GM13976 (cell line): ENCODE data around the gene REEP6.

Experiments
- DNase-seq: peaks from one replicate; pipeline ENCODE4 v3.0.0; 2012; ENCODE audit warnings: low spot score
- in situ Hi-C: fragments of 300-500 bp; cut with MboI; formaldehyde crosslinking; loops from one replicate; pipeline ENCODE4 v1.12.0; 2022; ENCODE audit warnings: low sequenced_read_pairs, mixed read lengths, inconsistent platforms; ENCODE audit not compliant: unreplicated experiment
- TF ChIP-seq, protein P1 (sequence below): IDR thresholded peaks from 2 replicates; pipeline ENCODE4 v1.5.1; 2012; ENCODE audit warnings: borderline replicate concordance, mild to moderate bottlenecking; ENCODE audit not compliant: insufficient read depth; ENCODE audit errors: extremely low read depth, missing control alignments, control extremely low read depth

REEP6 gene

DNA sequence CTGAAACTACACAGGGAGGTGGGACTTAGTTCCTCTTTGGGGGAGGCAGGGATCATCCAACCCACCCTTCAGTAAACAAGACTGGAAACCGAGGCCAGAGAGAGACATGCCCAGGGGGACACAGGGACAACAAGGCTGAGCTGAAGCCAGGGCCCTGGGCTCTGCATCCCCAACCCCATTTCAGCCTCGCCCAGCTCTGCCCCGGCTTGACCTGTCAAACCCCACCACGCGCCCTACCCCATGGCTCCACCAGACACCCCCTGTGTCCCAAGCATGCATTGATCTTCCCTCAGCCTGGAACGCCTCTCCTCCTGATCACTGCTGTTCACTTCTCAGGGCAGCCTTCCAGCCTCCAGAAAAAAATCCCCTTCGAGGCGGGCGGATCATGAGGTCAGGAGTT lies 43.0 kb upstream of the REEP6 start:
- no peak for DNase-seq
- TF ChIP-seq, protein P1, sequence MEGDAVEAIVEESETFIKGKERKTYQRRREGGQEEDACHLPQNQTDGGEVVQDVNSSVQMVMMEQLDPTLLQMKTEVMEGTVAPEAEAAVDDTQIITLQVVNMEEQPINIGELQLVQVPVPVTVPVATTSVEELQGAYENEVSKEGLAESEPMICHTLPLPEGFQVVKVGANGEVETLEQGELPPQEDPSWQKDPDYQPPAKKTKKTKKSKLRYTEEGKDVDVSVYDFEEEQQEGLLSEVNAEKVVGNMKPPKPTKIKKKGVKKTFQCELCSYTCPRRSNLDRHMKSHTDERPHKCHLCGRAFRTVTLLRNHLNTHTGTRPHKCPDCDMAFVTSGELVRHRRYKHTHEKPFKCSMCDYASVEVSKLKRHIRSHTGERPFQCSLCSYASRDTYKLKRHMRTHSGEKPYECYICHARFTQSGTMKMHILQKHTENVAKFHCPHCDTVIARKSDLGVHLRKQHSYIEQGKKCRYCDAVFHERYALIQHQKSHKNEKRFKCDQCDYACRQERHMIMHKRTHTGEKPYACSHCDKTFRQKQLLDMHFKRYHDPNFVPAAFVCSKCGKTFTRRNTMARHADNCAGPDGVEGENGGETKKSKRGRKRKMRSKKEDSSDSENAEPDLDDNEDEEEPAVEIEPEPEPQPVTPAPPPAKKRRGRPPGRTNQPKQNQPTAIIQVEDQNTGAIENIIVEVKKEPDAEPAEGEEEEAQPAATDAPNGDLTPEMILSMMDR = no peak
- in situ Hi-C loops = no loop called here

DNA sequence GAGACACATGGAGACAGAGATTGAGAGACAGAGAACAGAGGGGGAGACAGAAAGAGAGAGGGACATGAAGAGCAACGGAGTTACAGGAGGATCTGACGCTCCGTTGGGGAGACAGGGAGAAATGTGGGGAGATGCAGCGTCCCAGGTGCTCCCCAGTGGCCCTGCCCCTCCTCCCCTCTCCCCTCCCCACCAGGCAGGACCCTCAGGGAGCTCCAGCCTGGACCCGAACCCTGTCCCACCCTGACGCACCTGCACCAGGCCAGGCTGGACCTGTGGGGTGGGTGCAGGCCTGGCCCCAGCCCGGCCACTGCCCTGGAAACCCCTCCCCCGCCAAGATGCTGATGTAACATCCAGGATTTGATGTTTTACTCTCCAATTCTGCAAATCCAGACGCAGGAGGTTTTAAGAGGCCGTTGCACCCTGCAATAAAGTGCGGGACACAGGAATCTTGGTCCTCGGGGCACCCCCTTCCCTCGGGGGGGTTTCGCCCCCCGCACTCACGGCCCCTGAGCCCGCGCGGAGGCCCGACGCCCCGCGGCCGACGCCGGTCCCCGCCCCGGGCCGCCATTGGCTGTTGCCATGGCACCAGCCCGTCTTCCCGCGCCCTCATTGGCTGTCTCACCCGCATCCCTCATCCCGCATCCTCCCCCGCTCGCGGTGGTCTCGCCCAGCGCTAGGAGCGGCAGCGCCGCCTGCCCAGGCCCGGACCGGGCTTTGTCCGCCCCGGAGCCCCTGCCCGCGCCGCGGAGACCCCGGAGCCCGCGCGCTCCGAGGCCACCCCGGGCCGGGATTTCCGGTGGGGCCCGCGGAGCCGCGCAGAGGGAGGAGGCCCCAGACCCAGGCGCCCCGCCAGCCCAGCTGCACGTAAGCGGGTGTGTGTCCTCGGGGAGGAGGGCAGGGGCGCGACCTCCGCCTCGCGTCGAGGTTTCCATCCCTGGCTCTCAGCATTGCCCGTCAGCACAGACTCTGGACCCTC lies 41.2 kb upstream of the REEP6 start, which contains the start of gene APC2:
APC2 (plus strand) TSS at position 655 of the 976 bp plus-strand sequence. CDS start 2,881 bp downstream, outside the sequence.
- in situ Hi-C loops = no loop called here
- DNase-seq = no peak
- TF ChIP-seq, protein P1 = no peak

DNA sequence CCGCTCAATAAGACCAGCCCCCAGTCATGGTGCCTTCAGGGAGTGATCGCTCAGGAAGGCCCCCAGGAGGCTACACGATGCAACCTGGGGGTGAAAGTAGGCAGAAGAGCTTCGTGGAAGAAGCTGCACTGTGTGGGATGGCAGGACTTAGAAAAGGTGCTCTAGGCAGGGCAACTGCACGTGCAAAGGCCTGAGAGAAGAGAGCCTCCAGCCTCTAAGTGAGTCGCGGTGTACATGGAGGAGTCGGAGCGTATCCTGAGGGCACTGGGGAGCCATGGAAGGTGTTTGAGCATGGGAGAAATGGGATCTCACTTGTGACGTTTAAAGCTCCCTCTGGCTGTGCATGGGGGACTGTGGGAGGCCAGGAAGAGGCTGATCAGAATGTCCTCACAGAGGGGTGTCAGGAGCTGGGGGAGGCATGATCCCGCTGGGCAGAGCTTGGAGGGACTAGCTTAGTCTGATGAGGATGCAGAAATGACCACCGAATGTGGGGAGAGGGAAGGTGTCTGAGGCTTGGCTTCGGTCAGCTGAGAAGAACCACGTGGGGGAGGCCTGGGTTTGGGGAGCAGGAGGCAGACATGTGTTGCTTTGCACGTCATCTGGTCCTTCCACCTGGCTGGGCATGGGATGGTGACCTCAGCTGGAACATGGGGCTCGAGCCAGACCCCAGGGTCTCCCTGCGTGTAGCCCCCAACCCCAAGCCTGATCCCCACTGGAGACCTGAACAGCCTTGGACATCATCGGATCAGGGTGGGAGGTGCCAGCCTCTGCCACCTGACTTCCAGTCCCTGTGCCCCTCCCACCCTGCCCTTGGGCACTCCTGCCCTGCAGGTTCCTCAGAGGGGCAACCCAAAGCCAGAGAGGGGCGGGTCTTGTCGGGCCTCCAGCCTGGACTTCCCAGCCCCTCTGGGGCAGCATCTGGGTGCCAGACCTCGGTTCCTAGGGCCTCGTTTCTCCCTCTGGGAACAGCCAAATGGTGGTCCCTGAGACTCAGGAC lies 39.9 kb upstream of the REEP6 start:
- TF ChIP-seq, protein P1 = no peak
- in situ Hi-C loops = no loop called here
- DNase-seq = no peak

DNA sequence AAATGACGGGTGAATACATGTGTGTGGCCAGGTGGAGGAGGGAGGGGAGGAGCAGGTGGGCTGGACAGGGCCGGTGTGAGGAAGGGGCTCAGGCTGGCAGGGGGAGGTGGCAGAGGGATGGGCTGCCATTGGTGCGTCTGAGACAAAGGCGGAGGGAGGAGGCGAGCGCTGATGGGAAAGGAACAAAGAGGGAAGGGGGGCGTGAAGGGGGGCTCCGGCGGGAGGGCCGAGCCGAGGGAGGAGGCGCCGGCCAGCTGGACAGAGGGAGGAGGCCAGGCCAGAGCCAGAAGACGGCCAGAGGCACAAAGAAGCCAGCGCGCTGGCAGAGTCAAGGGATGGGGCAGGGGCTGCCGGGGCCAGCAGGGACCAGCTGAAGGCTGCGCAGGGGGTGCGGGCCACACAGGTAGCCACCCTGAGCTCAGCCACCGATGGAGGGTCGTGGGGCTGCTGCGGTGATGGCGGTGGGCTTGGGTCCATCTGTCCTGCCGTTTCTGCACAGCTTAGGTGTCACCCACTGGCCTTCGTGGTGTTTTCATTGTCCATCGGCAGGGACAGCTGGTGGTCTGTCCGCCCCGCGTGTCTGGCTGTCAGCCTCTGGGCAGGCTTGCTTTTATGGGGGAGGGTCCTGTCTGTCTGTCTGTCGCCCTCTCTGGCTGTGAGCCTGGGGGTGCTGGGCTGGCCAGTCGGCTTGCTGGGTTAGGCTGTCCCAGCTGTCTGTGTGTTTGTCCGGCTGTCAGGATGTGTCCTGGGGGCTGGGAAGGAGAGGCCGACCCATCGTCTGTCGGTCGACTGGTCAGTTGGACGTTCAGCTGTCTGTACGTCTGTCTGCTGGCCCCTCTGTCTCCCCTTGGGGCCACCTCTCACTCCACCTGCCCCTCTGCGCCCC lies 38.8 kb upstream of the REEP6 start:
- in situ Hi-C loops = no loop called here
- TF ChIP-seq, protein P1 = no peak
- no peak for DNase-seq

DNA sequence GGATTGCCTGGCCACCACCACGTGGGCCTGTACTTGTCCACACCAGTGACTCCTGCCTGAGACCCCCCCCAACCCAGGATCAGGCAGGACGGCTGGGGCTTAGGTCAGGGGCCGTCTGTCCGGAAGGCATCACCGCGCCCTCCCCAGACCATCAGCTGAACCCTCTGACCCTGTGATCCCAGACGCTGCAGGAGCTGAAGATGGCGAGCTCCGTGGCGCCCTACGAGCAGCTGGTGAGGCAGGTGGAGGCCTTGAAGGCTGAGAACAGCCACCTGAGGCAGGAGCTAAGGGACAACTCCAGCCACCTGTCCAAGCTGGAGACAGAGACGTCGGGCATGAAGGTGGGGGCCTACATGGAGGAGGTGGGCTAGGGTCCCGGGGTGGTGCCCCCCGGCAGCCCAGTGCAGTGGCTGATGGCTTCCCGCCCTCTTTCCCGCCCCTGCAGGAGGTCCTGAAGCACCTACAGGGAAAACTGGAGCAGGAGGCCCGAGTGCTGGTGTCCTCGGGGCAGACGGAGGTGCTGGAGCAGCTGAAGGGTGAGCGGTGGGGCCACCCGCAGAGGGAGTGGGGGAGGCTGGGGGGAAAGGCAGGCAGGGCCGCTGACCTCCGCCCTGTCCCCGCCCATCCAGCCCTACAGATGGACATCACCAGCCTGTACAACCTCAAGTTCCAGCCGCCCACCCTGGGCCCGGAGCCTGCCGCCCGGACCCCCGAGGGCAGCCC lies 38.0 kb upstream of the REEP6 start:
- no peak for DNase-seq
- in situ Hi-C loops = no loop called here
- TF ChIP-seq, protein P1 = no peak
